GM12878 (cell line): Measurements from ENCODE around the gene RHOB. TPM values are rescaled to one million over a fixed set of nuclear protein-coding genes. Genes with fewer than 3 reads are reported as not detected.

Source experiments
- ATF7 ChIP-seq: fragments of 450-650 bp; IDR thresholded peaks from 2 replicates; pipeline ENCODE4 v1.6.1; 2016; ENCODE audit warnings: low read depth, mild to moderate bottlenecking
- BCL11A ChIP-seq: IDR thresholded peaks from 2 replicates; pipeline ENCODE4 v1.6.1; 2011; ENCODE audit warnings: low read depth, low read length
- EGR1 ChIP-seq, 2 experiments: IDR thresholded peaks; 1 replicate in 1 of 2; 2 replicates in 1 of 2; pipeline ENCODE4 v1.6.1; 2011 to 2012; ENCODE audit warnings: low read depth in 2 of 2, low read length in 2 of 2, borderline replicate concordance in 1 of 2, mild to moderate bottlenecking in 1 of 2, moderate library complexity in 1 of 2
- HDAC2 ChIP-seq: fragments of 200-600 bp; sonication (generic); IDR thresholded peaks from 2 replicates; pipeline ENCODE4 v1.6.1; 2017
- LARP7 ChIP-seq: fragments of 450-650 bp; IDR thresholded peaks from 2 replicates; pipeline ENCODE4 v1.6.1; 2017; ENCODE audit warnings: mild to moderate bottlenecking
- MTA3 ChIP-seq: IDR thresholded peaks from 2 replicates; pipeline ENCODE4 v1.6.1; 2012; ENCODE audit warnings: low read length, inconsistent platforms, borderline replicate concordance
- POU2F2 ChIP-seq: IDR thresholded peaks from 3 replicates; pipeline ENCODE4 v1.6.1; 2011; ENCODE audit warnings: low read depth, mild to moderate bottlenecking, low read length, borderline replicate concordance
- RAD21 ChIP-seq: IDR thresholded peaks from 2 replicates; pipeline ENCODE4 v1.6.1; 2011; ENCODE audit warnings: mild to moderate bottlenecking, low read depth, low read length, moderate library complexity; ENCODE audit not compliant: insufficient read depth
- YBX1 ChIP-seq: fragments of 450-650 bp; IDR thresholded peaks from 2 replicates; pipeline ENCODE4 v1.6.1; 2016; ENCODE audit warnings: antibody characterized with exemption
- ZNF592 ChIP-seq: fragments of 450-650 bp; IDR thresholded peaks from 2 replicates; pipeline ENCODE4 v1.6.1; 2017; ENCODE audit warnings: mild to moderate bottlenecking, moderate library complexity
- ZNF622 ChIP-seq: fragments of 450-650 bp; IDR thresholded peaks from 2 replicates; pipeline ENCODE4 v1.6.1; 2017; ENCODE audit warnings: mild to moderate bottlenecking, inconsistent platforms
- ZZZ3 ChIP-seq: IDR thresholded peaks from 2 replicates; pipeline ENCODE4 v1.6.1; 2011; ENCODE audit warnings: low read depth; ENCODE audit not compliant: control insufficient read depth, insufficient read length
- polyA plus RNA-seq, 11 experiments: library from polyadenylated mRNA; depleted of rRNA in 4 of 11; unstranded in 6 of 11; stranded (reverse) in 5 of 11; fragments of >200 nt; fragmentation: Nextera tagmentation in 4 of 11; fragmentation: Illumina TruSeq in 1 of 11; extraction: Ambion mirVana in 4 of 11; extraction: Trizol in 1 of 11; gene quantifications; 1 replicate in 1 of 11; 2 replicates in 10 of 11; pipeline versions ENCODE4 v1.2.1 to v1.2.3, GENCODE V29; 2011 to 2016; ENCODE audit warnings: inconsistent platforms in 2 of 11, missing spikeins in 2 of 11, low read depth in 1 of 11
- total RNA-seq, 4 experiments: library from RNA; depleted of rRNA in 3 of 4; stranded (reverse); fragments of >200 nt in 3 of 4; fragmentation: Illumina TruSeq in 1 of 4; extraction: Trizol in 1 of 4; gene quantifications; 2 replicates each; pipeline versions ENCODE4 v1.2.1 to v1.2.3, GENCODE V29; 2013 to 2021

RHOB gene
- total and polyA plus RNA-seq, 10 of the 15 experiments (the other 5 are each of a cell fraction or from before 2014, with no cell fraction given) = 0.03 to 4.5 (median 1.2) TPM

- TF ChIP-seq ZNF592 (no peak), LARP7 (no peak), ZNF622 (no peak), EGR1 (IDR thresholded peaks at IDR 0.05; ENCODE audit: borderline replicate concordance in 1 of 2, low read depth in 2 of 2, low read length in 2 of 2) (no peak), BCL11A (no peak), HDAC2 (no peak), RAD21 (no peak), MTA3 (no peak), POU2F2 (no peak), YBX1 (no peak), ZZZ3 (no peak), ATF7 (no peak)
These were observed 25.4 kb upstream of the RHOB start (continued) for GRCh38 chr2:20421336-20421987.
